Measurements from ENCODE around the gene RAVER1.

Gene RAVER1

GRCh38 chr19:10266706-10267105, 66.6 kb downstream of the RAVER1 start:
- DNase-seq, result no peak
